Skeletal muscle tissue (tissue), 4 donors: ENCODE data around the gene STX2. TPM values are rescaled to one million over a fixed set of nuclear protein-coding genes. Genes with fewer than 3 reads are reported as not detected.
"Not testable (repeated sequence)": the region's sequence is repeated elsewhere in the genome, so short reads cannot be mapped to it uniquely, and the experiment has no call there.

Experiments used
- H3K27ac ChIP-seq: one replicate; pipeline ENCODE4 v1.7.0; 2013; ENCODE audit warnings: mild to moderate bottlenecking, low read depth, low read length, inconsistent platforms
- H3K27me3 ChIP-seq, 3 donors: one replicate each; pipeline ENCODE4 v1.7.0; 2013; ENCODE audit warnings: low read length in 3 of 3; ENCODE audit not compliant: control insufficient read depth in 3 of 3, insufficient read depth in 3 of 3
- H3K36me3 ChIP-seq, 3 donors: one replicate each; pipeline ENCODE4 v1.7.0; 2013; ENCODE audit warnings: low read length in 3 of 3; ENCODE audit not compliant: control insufficient read depth in 3 of 3, insufficient read depth in 3 of 3
- H3K4me1 ChIP-seq, 3 donors: one replicate each; pipeline ENCODE4 v1.7.0; 2013; ENCODE audit warnings: low read length in 3 of 3, mild to moderate bottlenecking in 3 of 3; ENCODE audit not compliant: control insufficient read depth in 3 of 3, insufficient read depth in 3 of 3
- H3K4me3 ChIP-seq, 3 donors: one replicate each; pipeline ENCODE4 v1.7.0; 2013; ENCODE audit warnings: low read length in 3 of 3
- H3K9ac ChIP-seq, 3 donors: one replicate each; pipeline ENCODE4 v1.7.0; 2013; ENCODE audit warnings: low read length in 3 of 3, mild to moderate bottlenecking in 3 of 3, moderate library complexity in 2 of 3, low read depth in 1 of 3
- H3K9me3 ChIP-seq, 3 donors: one replicate each; pipeline ENCODE4 v1.7.0; 2013; ENCODE audit warnings: low read length in 3 of 3; ENCODE audit not compliant: control insufficient read depth in 3 of 3
- total RNA-seq: library from RNA; depleted of rRNA; stranded (reverse); fragments of >200 nt; gene quantifications from one replicate; pipeline ENCODE4 v1.2.3, GENCODE V29; 2014
- donor health status: Osteomylitis.

Gene STX2
- total RNA-seq, 1 donor from 2014 or later: 13.6 TPM

DNA sequence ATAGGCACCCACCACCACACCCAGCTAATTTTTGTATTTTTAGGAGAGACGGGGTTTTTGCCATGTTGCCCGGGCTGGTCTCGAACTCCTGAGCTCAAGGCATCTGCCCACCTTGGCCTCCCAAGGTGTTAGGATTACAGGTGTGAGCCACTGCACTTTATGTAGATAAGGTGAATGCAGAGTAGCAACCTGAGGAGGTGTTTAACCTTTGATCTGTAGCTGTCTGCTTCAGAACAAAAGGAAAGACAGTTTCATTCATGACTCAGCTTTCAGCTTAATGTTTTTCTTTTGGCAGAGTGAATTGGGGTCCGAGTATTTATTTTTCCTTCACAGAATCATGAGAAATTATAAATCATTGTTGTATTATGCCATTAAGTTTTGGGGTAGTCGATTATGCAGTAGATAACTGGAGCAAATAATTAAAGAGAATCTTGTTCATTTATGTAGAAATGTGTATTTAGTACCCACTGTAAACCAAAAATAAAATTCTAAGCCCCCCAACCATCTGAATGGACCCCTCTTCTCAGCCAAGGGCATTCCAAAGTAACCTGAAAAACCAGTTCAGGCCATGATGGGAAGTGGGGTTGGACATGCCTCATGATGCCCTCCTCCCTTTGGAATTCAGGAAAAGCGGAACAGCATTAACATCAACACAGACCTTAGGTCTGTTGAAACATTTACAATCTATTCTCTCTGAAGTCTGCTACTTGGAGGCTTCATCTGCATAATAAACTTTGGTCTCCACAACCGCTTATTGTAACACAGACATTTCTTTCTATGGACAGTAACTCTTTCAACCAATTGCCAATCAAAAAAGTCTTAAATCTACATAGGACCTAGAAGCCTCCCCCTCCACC is 10.7 kb upstream of the STX2 start:
- H3K27ac ChIP-seq: no peak overlapping the region
- no peak overlapping the region for H3K4me3 ChIP-seq
- peaks cover 0 to 5% (median 0%) of the 10 kb centered on the region in 3 donors for H3K4me1 ChIP-seq
- no peaks in the 10 kb centered on the region for H3K9me3 ChIP-seq
- no peak overlapping the region for H3K9ac ChIP-seq
- H3K36me3 ChIP-seq: no peaks in the 10 kb centered on the region
- H3K27me3 ChIP-seq: peaks cover 0 to 8% (median 5%) of the 10 kb centered on the region in 3 donors

- H3K9ac ChIP-seq, H3K27me3 ChIP-seq, H3K9me3 ChIP-seq, H3K4me3 ChIP-seq, H3K4me1 ChIP-seq, H3K36me3 ChIP-seq, H3K27ac ChIP-seq: not testable (repeated sequence)
Measured at GRCh38 chr12:130848785-130849305, 9.8 kb upstream of the STX2 start.

- not testable (repeated sequence) for H3K36me3 ChIP-seq, H3K4me1 ChIP-seq, H3K27me3 ChIP-seq, H3K9ac ChIP-seq, H3K27ac ChIP-seq, H3K4me3 ChIP-seq, H3K9me3 ChIP-seq
Measured at GRCh38 chr12:130848105-130848504, 9.1 kb upstream of the STX2 start.

DNA sequence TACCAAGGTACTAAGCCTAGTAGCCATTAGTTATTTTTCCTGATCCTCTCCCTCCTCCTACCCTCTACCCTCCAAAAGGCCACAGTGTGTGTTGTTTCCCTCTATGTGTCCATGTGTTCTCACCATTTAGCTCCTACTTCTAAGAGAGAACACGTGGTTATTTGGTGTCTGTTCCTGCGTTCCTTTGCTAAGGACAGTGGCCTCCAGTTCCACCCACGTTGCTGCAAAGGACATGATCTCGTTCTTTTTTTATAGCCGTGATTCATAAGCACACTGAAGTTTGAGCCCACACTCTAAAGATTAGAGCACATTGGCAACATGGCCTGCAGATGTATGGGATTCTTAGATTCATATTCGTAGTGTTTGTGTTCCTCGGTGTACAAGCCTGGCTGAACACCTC is 8.1 kb upstream of the STX2 start:
- H3K27ac ChIP-seq: no peak overlapping the region
- no peak overlapping the region for H3K9ac ChIP-seq
- no peak overlapping the region for H3K4me3 ChIP-seq

GRCh38 chr12:130846369-130846768 is 7.3 kb upstream of the STX2 start:
- H3K4me1 ChIP-seq: peaks cover 0 to 5% (median 0%) of the 10 kb centered on the region in 3 donors
- H3K9me3 ChIP-seq: no peaks in the 10 kb centered on the region
- H3K4me3 ChIP-seq: no peak overlapping the region
- peaks cover 0 to 3% (median 0%) of the 10 kb centered on the region in 3 donors for H3K27me3 ChIP-seq
- no peak overlapping the region for H3K27ac ChIP-seq
- H3K36me3 ChIP-seq: no peaks in the 10 kb centered on the region
- no peak overlapping the region for H3K9ac ChIP-seq

More for the DNA sequence above, 8.1 kb upstream of the STX2 start:
- Histone ChIP-seq H3K4me1 (peaks cover 0 to 5% (median 0%) of the 10 kb centered on the region in 3 donors), H3K9me3 (no peaks in the 10 kb centered on the region), H3K27me3 (peaks cover 0 to 3% (median 0%) of the 10 kb centered on the region in 3 donors), H3K36me3 (no peaks in the 10 kb centered on the region)

DNA sequence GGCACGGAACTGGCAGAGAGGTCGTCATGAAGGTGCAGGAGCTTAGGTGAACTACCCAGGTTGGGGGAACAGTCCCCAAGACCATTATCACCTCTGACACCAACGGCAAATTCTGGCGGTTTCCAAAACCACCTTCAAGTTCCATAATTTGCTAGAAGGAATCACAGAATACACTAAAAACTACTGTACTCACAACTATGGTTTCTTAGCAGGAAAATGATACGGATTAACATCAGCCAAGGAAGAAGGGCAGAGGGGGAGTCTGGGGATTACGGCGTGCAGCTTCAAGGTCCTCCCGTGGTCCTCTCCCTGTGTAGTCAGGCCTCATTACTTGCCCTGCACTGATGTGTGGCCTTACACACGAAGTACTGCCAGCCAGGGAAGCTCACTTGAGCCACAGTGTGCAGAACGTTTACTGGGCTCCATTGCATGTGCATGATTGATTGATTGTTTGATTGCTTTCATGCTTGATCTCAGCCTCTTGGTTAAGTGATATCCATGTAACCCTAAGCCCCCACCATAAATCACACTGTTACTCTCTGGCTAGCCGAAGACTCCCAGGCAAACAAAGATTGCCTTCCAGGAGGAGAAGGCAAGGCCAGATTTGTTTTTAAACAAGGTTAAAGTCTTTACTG is 837 bp upstream of the STX2 start:
- Histone ChIP-seq H3K9ac (peak overlapping the region in 2 of 3 donors; percentile 52 to 77), H3K27me3 (no peaks in the 10 kb centered on the region), H3K9me3 (no peaks in the 10 kb centered on the region), H3K27ac (no peak overlapping the region), H3K4me1 (peaks cover 10 to 17% (median 15%) of the 10 kb centered on the region in 3 donors), H3K36me3 (no peaks in the 10 kb centered on the region), H3K4me3 (peak overlapping the region; percentile 72 to 83 (median 76))

DNA sequence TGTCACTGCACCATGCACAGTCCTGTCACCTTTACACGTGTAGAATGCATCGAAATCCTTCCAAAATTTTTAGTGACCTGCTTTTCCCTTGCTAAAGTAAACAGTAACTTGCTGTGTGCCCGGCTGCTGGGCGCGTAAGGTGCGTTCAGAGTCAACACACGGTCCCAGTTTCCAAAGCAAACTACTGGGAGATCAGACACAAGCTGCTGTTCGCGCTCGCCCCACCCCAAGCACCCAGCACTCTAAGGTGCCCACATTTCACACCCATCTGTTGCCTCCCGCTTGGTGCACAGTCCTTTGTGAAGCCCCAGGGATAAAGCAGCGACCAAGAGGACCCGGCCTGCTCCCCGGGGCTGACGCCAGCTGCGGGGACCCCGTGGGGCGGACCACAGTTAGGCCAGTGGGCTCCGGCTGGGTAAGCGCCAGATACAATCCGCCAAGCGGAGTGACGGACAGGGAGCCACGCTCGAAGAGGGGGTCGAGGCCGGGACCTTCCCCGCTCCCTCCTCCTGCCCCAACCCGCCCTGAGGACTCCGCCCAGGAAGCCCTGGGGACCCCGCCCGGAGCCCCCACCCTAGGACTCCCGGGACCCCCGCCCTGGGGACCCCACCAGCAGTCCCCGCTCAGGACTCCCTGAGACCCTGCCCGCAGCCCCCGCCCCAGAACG is 633 bp downstream of the STX2 start:
- Histone ChIP-seq H3K4me3 (peak overlapping the region; percentile 52 to 77 (median 65)), H3K27ac (no peak overlapping the region), H3K9me3 (no peaks in the 10 kb centered on the region)

DNA sequence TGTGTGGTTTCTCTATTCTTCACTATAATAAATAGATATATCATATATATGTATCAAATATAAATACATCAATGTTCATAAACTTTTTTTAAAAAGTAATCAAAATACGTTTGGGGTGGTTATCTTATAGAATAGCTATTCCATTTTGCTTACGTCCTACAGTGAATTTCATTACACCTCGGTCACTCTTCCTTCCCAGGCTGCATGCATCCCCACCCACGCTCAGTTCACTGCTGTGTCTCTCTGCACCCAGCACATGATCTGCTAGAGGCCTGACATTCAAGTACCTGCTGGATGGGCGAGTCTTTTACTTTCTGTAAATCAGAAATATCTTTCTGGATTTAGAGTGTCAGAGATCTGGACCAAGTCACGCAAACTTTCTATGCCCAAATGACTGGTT is 3.6 kb downstream of the STX2 start:
- no peaks in the 10 kb centered on the region for H3K9me3 ChIP-seq
- no peaks in the 10 kb centered on the region for H3K27me3 ChIP-seq
- no peaks in the 10 kb centered on the region for H3K36me3 ChIP-seq
- no peak overlapping the region for H3K4me3 ChIP-seq
- H3K4me1 ChIP-seq: peaks cover 16 to 27% (median 22%) of the 10 kb centered on the region in 3 donors
- no peak overlapping the region for H3K9ac ChIP-seq
- no peak overlapping the region for H3K27ac ChIP-seq

More for the DNA sequence above, 633 bp downstream of the STX2 start:
- no peaks in the 10 kb centered on the region for H3K36me3 ChIP-seq
- H3K27me3 ChIP-seq: no peaks in the 10 kb centered on the region
- H3K4me1 ChIP-seq: peaks cover 10 to 17% (median 15%) of the 10 kb centered on the region in 3 donors
- peak overlapping the region in 2 of 3 donors; percentile 64 to 75 for H3K9ac ChIP-seq

DNA sequence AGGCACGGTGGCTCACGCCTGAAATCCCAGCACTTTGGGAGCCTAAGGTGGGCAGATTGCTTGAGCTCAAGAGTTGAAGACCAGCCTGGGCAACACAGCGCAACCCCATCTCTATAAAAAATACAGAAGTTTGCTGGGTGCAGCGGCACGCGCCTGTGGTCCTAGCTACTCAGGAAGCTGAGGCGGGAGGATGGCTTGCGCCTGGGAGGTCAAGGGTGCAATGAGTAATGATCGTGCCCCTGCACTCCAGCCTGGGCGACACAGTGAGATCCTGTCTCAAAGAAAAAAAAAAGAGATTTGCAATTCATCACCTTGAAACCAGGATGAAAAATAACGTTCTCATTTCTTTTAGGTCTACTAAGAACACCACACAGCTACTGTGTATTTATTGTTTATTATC is 4.0 kb downstream of the STX2 start:
- no peaks in the 10 kb centered on the region for H3K9me3 ChIP-seq
- H3K4me3 ChIP-seq: no peak overlapping the region
- no peaks in the 10 kb centered on the region for H3K36me3 ChIP-seq
- H3K9ac ChIP-seq: no peak overlapping the region
- H3K4me1 ChIP-seq: peaks cover 16 to 24% (median 22%) of the 10 kb centered on the region in 3 donors
- H3K27ac ChIP-seq: no peak overlapping the region
- no peaks in the 10 kb centered on the region for H3K27me3 ChIP-seq
